Gastroesophageal sphincter (tissue), 3 donors: Measurements from ENCODE around the gene KIAA0825.

Source experiments
- POLR2AphosphoS5 ChIP-seq: sonication (generic); formaldehyde crosslinking; IDR thresholded peaks from one replicate; pipeline ENCODE4 v1.6.1; 2017; ENCODE audit warnings: antibody characterized with exemption
- TF ChIP-seq, protein P1 (sequence below), 4 experiments: fragments of 200-600 bp in 2 of 4; fragments of 450-650 bp in 2 of 4; sonication (generic) in 1 of 4; IDR thresholded peaks; one replicate each; pipeline ENCODE4 v1.5.1; 2017 to 2019; ENCODE audit warnings: antibody characterized with exemption in 4 of 4, mild to moderate bottlenecking in 2 of 4, moderate library complexity in 2 of 4

- TF ChIP-seq, protein P1, sequence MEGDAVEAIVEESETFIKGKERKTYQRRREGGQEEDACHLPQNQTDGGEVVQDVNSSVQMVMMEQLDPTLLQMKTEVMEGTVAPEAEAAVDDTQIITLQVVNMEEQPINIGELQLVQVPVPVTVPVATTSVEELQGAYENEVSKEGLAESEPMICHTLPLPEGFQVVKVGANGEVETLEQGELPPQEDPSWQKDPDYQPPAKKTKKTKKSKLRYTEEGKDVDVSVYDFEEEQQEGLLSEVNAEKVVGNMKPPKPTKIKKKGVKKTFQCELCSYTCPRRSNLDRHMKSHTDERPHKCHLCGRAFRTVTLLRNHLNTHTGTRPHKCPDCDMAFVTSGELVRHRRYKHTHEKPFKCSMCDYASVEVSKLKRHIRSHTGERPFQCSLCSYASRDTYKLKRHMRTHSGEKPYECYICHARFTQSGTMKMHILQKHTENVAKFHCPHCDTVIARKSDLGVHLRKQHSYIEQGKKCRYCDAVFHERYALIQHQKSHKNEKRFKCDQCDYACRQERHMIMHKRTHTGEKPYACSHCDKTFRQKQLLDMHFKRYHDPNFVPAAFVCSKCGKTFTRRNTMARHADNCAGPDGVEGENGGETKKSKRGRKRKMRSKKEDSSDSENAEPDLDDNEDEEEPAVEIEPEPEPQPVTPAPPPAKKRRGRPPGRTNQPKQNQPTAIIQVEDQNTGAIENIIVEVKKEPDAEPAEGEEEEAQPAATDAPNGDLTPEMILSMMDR (IDR thresholded peaks at IDR 0.05): no peak
- TF ChIP-seq POLR2AphosphoS5: no peak
These were observed 255.5 kb downstream of the KIAA0825 start for GRCh38 chr5:94362857-94363256.
